Heart right ventricle (tissue), 16 donors: ENCODE measurements around the gene ELMO1. TPM values are rescaled to one million over a fixed set of nuclear protein-coding genes. Genes with fewer than 3 reads are reported as not detected.

ENCODE experiments used
- ATAC-seq, 8 donors: fragments of 200-7000 bp; cut with Tn5 transposase; one replicate each; pipeline ENCODE4 v1.9.1; 2020; ENCODE audit warnings: mild to moderate bottlenecking in 8 of 8, moderate library complexity in 8 of 8, moderate number of reproducible peaks in 1 of 8
- DNase-seq, 2 donors: peaks; one replicate each; pipeline ENCODE4 v3.0.0-alpha.2; 2020
- H3K27ac ChIP-seq, 10 donors: fragments of 200-600 bp; sonication (generic) in 2 of 10; one replicate each; pipeline versions ENCODE4 v1.5.0 to v1.8.0; 2020 to 2022; ENCODE audit warnings: mild to moderate bottlenecking in 3 of 10
- H3K27me3 ChIP-seq, 7 donors: fragments of 200-600 bp; one replicate each; pipeline ENCODE4 v1.8.0; 2021 to 2022; ENCODE audit warnings: mild to moderate bottlenecking in 2 of 7
- H3K36me3 ChIP-seq, 9 donors: fragments of 200-600 bp; sonication (generic) in 1 of 9; one replicate each; pipeline versions ENCODE4 v1.5.0 to v1.8.0; 2020 to 2022; ENCODE audit warnings: mild to moderate bottlenecking in 2 of 9
- H3K4me1 ChIP-seq, 9 donors: fragments of 200-600 bp; sonication (generic) in 1 of 9; one replicate each; pipeline versions ENCODE4 v1.5.0 to v1.8.0; 2020 to 2022; ENCODE audit warnings: mild to moderate bottlenecking in 4 of 9
- H3K4me3 ChIP-seq, 10 donors: fragments of 200-600 bp; sonication (generic) in 2 of 10; one replicate each; pipeline versions ENCODE4 v1.5.0 to v1.8.0; 2020 to 2022; ENCODE audit warnings: mild to moderate bottlenecking in 7 of 10, moderate library complexity in 2 of 10
- H3K9me3 ChIP-seq, 11 donors: fragments of 200-600 bp in 10 of 11; sonication (generic) in 2 of 11; one replicate each; pipeline versions ENCODE4 v1.5.0 to v1.8.0; 2013 to 2022; ENCODE audit warnings: mild to moderate bottlenecking in 2 of 11, control low read depth in 1 of 11, moderate library complexity in 1 of 11
- CTCF ChIP-seq, 9 donors: fragments of 200-600 bp; sonication (generic) in 2 of 9; IDR thresholded peaks; one replicate each; pipeline versions ENCODE4 v1.5.0 to v1.8.0; 2021 to 2022; ENCODE audit warnings: antibody characterized with exemption in 9 of 9, mild to moderate bottlenecking in 5 of 9, moderate library complexity in 1 of 9
- WGBS, 2 donors: extraction: QIAGEN DNeasy Blood & Tissue Kit; methylation state at CpG; one replicate each; pipeline ENCODE4 v1.1.7; 2013; ENCODE audit warnings: inconsistent platforms in 1 of 2; 5-methylcytosine and 5-hydroxymethylcytosine counted together
- intact Hi-C, 10 donors: fragments of 100-400 bp; cut with DNase I; formaldehyde crosslinking; loops; one replicate each; pipeline versions ENCODE4 v1.11.1 to v1.14.2; 2022
- polyA plus RNA-seq, 2 donors: library from polyadenylated mRNA; stranded (reverse); fragments of 200-250 nt; gene quantifications; one replicate each; pipeline ENCODE4 v1.2.3, GENCODE V29; 2013
- total RNA-seq, 10 donors: library from RNA; stranded (reverse); fragmentation: NEBNext Ultra II Directional in 3 of 10; extraction: Animal tissue kit (Norgen Biotek cat#: 25700) in 3 of 10; gene quantifications; one replicate each; pipeline versions ENCODE4 v1.2.1 to v1.2.4, GENCODE V29; 2021 to 2023
- donor health status: Arrhythmogenic right ventricular cardiomyopathy.
- donor health status: ischemic (EF 13 %, LVEDD 7.1; RV severe dilation, severe dysfunction).
- donor health status: healthy with polysubstance abuse.
- donor health status: DM: no; HTN: yes; CAD: no.
- donor health status: DM: no; HTN: no; CAD: no.
- donor health status: ischemic (EF 25% LVEDD 6.9; RV normal size, moderate dysfunction).
- donor health status: ischemic (EF 25% LVEDD 5.7; RV mildly dilated, moderate dysfunction).
- donor health status: healthy.
- donor health status: DM: yes; HTN: yes; CAD: no.
- donor health status: Ischemic cardiomyopathy.
- donor health status: ischemic (EF 35%, LVEDD 5.7; RV mildly dilated, moderate dysfunction).
- donor health status: nonischemic (EF 11% LVEDD 7.7; RV severe dilation, severe dysfunction).
- donor health status: DM: yes; HTN: yes; CAD: no.
- donor health status: PGD.
- donor health status: ischemic (EF 29% LVEDD 5.4; RV normal size, mild dysfunction).
- donor health status: nonischemic (EF 23%, LVEDD 6.1; RV moderate dilation, normal function).

The ELMO1 gene
- total and polyA plus RNA-seq, 12 donors: 8.5 to 18.0 (median 13.9) TPM

DNA sequence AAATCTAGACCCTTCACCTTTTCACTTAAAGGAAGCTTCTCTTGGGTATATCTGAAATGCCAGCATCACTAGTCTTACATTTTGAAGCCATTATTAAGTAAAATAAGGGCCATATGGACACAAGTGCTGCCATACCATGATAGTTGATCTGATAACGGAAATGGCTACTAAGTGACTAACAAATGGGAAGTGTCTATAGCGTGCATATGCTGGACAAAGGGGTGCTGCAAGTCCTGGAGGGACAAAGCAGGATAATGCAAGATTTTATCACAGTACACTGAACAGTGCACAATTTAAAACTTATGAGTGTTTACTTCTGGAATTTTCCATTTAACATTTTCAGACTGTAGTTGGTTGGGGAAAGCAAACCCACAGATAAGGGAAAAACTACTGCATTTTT lies 117.9 kb downstream of the ELMO1 start:
- H3K4me3 ChIP-seq: no peak overlapping the region
- DNase-seq (no peak), ATAC-seq (no peak)
- H3K4me1 ChIP-seq: peaks cover 0 to 27% (median 14%) of the 10 kb centered on the region in 9 donors
- H3K27ac ChIP-seq: no peak overlapping the region
- intact Hi-C loops: no loop called here
- no peak for TF ChIP-seq CTCF (IDR thresholded peaks at IDR 0.05)
- 47 to 49% methylated on average over 2 of the region's 2 CpGs for WGBS, 2 donors
- no peaks in the 10 kb centered on the region for H3K27me3 ChIP-seq
- H3K9me3 ChIP-seq: peaks cover 0 to 13% (median 0%) of the 10 kb centered on the region in 11 donors
- no peaks in the 10 kb centered on the region for H3K36me3 ChIP-seq

DNA sequence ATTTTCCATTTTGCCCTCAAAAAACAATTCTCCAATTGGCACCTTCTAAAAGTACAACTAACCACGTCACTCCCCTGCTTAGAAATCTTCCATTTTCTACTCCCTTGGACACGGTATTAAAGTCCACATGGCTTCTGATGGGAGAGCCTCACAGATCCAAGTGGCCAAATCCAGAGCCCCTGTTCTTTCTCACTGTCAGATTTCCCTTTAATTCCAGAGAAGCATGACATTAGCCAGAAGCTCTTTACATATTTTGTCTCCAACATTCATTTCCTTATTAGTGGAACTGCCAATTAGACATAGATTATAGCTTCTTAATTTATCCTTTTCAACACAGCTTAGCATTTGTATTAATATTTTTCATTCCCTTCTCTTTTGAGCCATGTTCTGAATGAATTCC lies 118.7 kb downstream of the ELMO1 start:
- H3K27me3 ChIP-seq: no peaks in the 10 kb centered on the region
- ATAC-seq (no peak), DNase-seq (no peak)
- 59 to 73% methylated on average over 2 of the region's 2 CpGs for WGBS, 2 donors
- H3K4me3 ChIP-seq: no peak overlapping the region
- no peak overlapping the region for H3K27ac ChIP-seq
- peaks cover 0 to 13% (median 0%) of the 10 kb centered on the region in 11 donors for H3K9me3 ChIP-seq
- TF ChIP-seq CTCF (IDR thresholded peaks at IDR 0.05): no peak
- no peaks in the 10 kb centered on the region for H3K36me3 ChIP-seq
- H3K4me1 ChIP-seq: peaks cover 0 to 27% (median 14%) of the 10 kb centered on the region in 9 donors
- intact Hi-C loops: no loop called here

DNA sequence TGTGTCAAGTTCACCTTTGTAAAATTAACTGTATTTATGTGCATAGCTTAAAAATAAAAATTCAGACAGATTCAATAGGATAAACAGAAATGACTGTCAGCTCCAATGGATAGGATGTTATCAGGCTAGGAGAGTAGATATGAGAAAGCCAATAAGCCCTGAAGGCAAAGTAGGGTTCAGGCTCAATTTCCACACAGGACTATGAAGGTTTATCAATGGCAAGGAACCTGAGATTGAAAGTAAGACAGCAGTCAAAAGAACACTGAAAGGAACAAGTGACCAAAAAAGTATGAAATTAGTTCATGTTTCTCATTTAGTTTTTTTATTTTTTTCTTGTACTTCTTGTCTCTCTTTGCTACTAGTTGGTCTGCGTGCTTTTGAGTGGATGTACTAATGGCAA lies 121.4 kb downstream of the ELMO1 start:
- intact Hi-C loops: no loop called here
- TF ChIP-seq CTCF (IDR thresholded peaks at IDR 0.05): no peak
- Histone ChIP-seq H3K4me3 (no peak overlapping the region), H3K27me3 (no peaks in the 10 kb centered on the region), H3K9me3 (peaks cover 0 to 13% (median 0%) of the 10 kb centered on the region in 11 donors), H3K27ac (no peak overlapping the region), H3K36me3 (no peaks in the 10 kb centered on the region), H3K4me1 (peaks cover 0 to 16% (median 1%) of the 10 kb centered on the region in 9 donors)
- WGBS, 2 donors: 91 to 98% methylated on average over 1 of the region's 1 CpG
- DNase-seq (no peak), ATAC-seq (no peak)

- DNase-seq (no peak), ATAC-seq (no peak)
- 93 to 95% methylated on average over 4 of the region's 4 CpGs for WGBS, 2 donors
- H3K9me3 ChIP-seq: no peaks in the 10 kb centered on the region
- no peak for TF ChIP-seq CTCF (IDR thresholded peaks at IDR 0.05)
- H3K4me1 ChIP-seq: peaks cover 0 to 7% (median 0%) of the 10 kb centered on the region in 9 donors
- H3K36me3 ChIP-seq: no peaks in the 10 kb centered on the region
- H3K27me3 ChIP-seq: no peaks in the 10 kb centered on the region
- no peak overlapping the region for H3K27ac ChIP-seq
- H3K4me3 ChIP-seq: no peak overlapping the region
- intact Hi-C loops: no loop called here
These were observed 124.7 kb downstream of the ELMO1 start for GRCh38 chr7:37323966-37324365.
